Measurements from ENCODE around the gene STEAP1.
"Not testable (repeated sequence)": the region's sequence is repeated elsewhere in the genome, so short reads cannot be mapped to it uniquely, and the experiment has no call there.

DNA sequence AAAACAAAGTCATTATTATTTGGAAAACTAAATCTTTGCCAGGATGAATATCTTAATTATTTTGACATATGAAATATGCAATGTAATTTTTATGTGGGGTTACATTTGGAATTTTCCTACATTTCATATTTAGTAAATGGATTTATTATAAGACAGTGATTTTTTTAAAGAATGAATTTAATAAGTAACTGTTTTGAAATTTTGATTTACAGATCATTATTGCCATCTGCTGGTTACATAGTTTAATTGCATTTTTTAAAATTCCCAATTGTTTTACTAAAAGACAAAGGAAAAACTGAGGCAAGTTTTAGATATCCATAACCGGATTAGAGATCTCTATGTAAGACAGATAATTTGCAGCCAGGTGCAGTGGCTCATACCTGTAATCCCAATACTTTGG, 39.3 kb upstream of the STEAP1 start:
- not testable (repeated sequence) for TF ChIP-seq POLR2A, EP300 (IDR thresholded peaks at IDR 0.05)
- TF ChIP-seq, protein P1, sequence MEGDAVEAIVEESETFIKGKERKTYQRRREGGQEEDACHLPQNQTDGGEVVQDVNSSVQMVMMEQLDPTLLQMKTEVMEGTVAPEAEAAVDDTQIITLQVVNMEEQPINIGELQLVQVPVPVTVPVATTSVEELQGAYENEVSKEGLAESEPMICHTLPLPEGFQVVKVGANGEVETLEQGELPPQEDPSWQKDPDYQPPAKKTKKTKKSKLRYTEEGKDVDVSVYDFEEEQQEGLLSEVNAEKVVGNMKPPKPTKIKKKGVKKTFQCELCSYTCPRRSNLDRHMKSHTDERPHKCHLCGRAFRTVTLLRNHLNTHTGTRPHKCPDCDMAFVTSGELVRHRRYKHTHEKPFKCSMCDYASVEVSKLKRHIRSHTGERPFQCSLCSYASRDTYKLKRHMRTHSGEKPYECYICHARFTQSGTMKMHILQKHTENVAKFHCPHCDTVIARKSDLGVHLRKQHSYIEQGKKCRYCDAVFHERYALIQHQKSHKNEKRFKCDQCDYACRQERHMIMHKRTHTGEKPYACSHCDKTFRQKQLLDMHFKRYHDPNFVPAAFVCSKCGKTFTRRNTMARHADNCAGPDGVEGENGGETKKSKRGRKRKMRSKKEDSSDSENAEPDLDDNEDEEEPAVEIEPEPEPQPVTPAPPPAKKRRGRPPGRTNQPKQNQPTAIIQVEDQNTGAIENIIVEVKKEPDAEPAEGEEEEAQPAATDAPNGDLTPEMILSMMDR (IDR thresholded peaks at IDR 0.05), result peak in 1 of 5 experiments; percentile 31

All from tibial nerve (tissue), 4 donors.